HG03342 (cell line): ENCODE results near the gene TCTA.
A peak's percentile ranks its signal among the peaks of the same experiment; 100 is the strongest.
"Not testable (repeated sequence)": the region's sequence is repeated elsewhere in the genome, so short reads cannot be mapped to it uniquely, and the experiment has no call there.

Experiments
- ATAC-seq: cut with Tn5 transposase; IDR thresholded peaks from one replicate; pipeline ENCODE4 v1.9.1; 2021; ENCODE audit warnings: mild to moderate bottlenecking, moderate library complexity; ENCODE audit not compliant: unreplicated experiment

The TCTA gene

GRCh38 chr3:49411968-49412631 is at the start of gene TCTA, which contains the start of gene RHOA:
TSS of gene TCTA (plus strand) at chr3:49412423. CDS start at chr3:49412427, 4 bp downstream.
TSS of gene RHOA (minus strand) at chr3:49411976. CDS start at chr3:49375589, 36,387 bp downstream.
- ATAC-seq, result peak; percentile 69

GRCh38 chr3:49362561-49362960 is 49.7 kb upstream of the TCTA start:
- ATAC-seq, result no peak

GRCh38 chr3:49370585-49371290 is 41.5 kb upstream of the TCTA start:
- ATAC-seq, result no peak

GRCh38 chr3:49371946-49372345 is 40.3 kb upstream of the TCTA start:
- ATAC-seq, result no peak

GRCh38 chr3:49377483-49377882 is 34.7 kb upstream of the TCTA start:
- no peak for ATAC-seq

- ATAC-seq, result no peak
Observed at GRCh38 chr3:49378249-49378895, 33.9 kb upstream of the TCTA start.

- ATAC-seq, result no peak
Observed at GRCh38 chr3:49383387-49383786, 28.8 kb upstream of the TCTA start.

- no peak for ATAC-seq
Observed at GRCh38 chr3:49385617-49386016, 26.6 kb upstream of the TCTA start.

- ATAC-seq, result no peak
Observed at GRCh38 chr3:49386056-49386756, 26.0 kb upstream of the TCTA start.

GRCh38 chr3:49387721-49388120 is 24.5 kb upstream of the TCTA start:
- ATAC-seq, result no peak

- no peak for ATAC-seq
Observed at GRCh38 chr3:49388289-49388820, 23.9 kb upstream of the TCTA start.

- no peak for ATAC-seq
Observed at GRCh38 chr3:49389297-49389696, 22.9 kb upstream of the TCTA start.

- ATAC-seq, result not testable (repeated sequence)
Observed at GRCh38 chr3:49391310-49391709, 20.9 kb upstream of the TCTA start.

- ATAC-seq, result no peak
Observed at GRCh38 chr3:49397470-49397869, 14.8 kb upstream of the TCTA start.

- no peak for ATAC-seq
Observed at GRCh38 chr3:49399461-49399860, 12.8 kb upstream of the TCTA start.

- no peak for ATAC-seq
Observed at GRCh38 chr3:49401766-49402165, 10.5 kb upstream of the TCTA start.

GRCh38 chr3:49403891-49404290 is 8.3 kb upstream of the TCTA start:
- ATAC-seq, result no peak

- ATAC-seq, result not testable (repeated sequence)
Observed at GRCh38 chr3:49405570-49405969, 6.7 kb upstream of the TCTA start.

GRCh38 chr3:49406571-49407565 is 5.4 kb upstream of the TCTA start:
- ATAC-seq, result no peak
